Islet of Langerhans (tissue), 1 donor: ENCODE results near the gene TPM2.
A peak's percentile ranks its signal among the peaks of the same experiment; 100 is the strongest.

ENCODE experiments used
- FAIRE-seq: peaks from one replicate; lab custom pipeline; 2011; peaks lifted over from hg19 to GRCh38; lab: Jason Lieb, UNC

Gene TPM2

GRCh38 chr9:35674025-35674361, 15.7 kb downstream of the TPM2 start:
- FAIRE-seq: no peak

GRCh38 chr9:35673132-35674024, 16.3 kb downstream of the TPM2 start, which contains the start of gene CA9:
Gene CA9, plus strand, starts transcription at chr9:35673928. Its CDS starts 32 bp downstream, at chr9:35673960.
- FAIRE-seq: no peak

GRCh38 chr9:35669331-35670145, 20.2 kb downstream of the TPM2 start:
- peak; percentile 56 for FAIRE-seq

- FAIRE-seq: no peak
Measured at GRCh38 chr9:35667939-35668338, 21.8 kb downstream of the TPM2 start.

- FAIRE-seq: no peak
Measured at GRCh38 chr9:35666549-35666948, 23.2 kb downstream of the TPM2 start.

GRCh38 chr9:35666045-35666444, 23.7 kb downstream of the TPM2 start:
- FAIRE-seq: no peak

GRCh38 chr9:35665471-35665818, 24.3 kb downstream of the TPM2 start:
- no peak for FAIRE-seq

GRCh38 chr9:35664531-35665470, 24.9 kb downstream of the TPM2 start, which contains the start of gene ARHGEF39:
Gene ARHGEF39, minus strand, starts transcription at chr9:35665195. Its CDS starts 26 bp downstream, at chr9:35665169.
- no peak for FAIRE-seq

GRCh38 chr9:35662437-35662836, 27.3 kb downstream of the TPM2 start:
- FAIRE-seq: no peak

- no peak for FAIRE-seq
Measured at GRCh38 chr9:35661756-35662350, 27.9 kb downstream of the TPM2 start.

- no peak for FAIRE-seq
Measured at GRCh38 chr9:35660966-35661415, 28.7 kb downstream of the TPM2 start.

- FAIRE-seq: no peak
Measured at GRCh38 chr9:35659340-35659739, 30.4 kb downstream of the TPM2 start.

GRCh38 chr9:35658968-35659220, 30.8 kb downstream of the TPM2 start:
- FAIRE-seq: no peak

GRCh38 chr9:35658137-35658967, 31.4 kb downstream of the TPM2 start, which contains the start of gene CCDC107:
Gene CCDC107, plus strand, starts transcription at chr9:35658292. Its CDS starts 88 bp downstream, at chr9:35658380.
- no peak for FAIRE-seq

GRCh38 chr9:35657546-35658136, 32.1 kb downstream of the TPM2 start, which contains the start of gene RMRP:
Gene RMRP, minus strand, starts transcription at chr9:35658019.
- FAIRE-seq: peak; percentile 89

- no peak for FAIRE-seq
Measured at GRCh38 chr9:35656831-35657545, 32.7 kb downstream of the TPM2 start.

- no peak for FAIRE-seq
Measured at GRCh38 chr9:35656348-35656747, 33.4 kb downstream of the TPM2 start.

GRCh38 chr9:35653611-35654010, 36.1 kb downstream of the TPM2 start:
- no peak for FAIRE-seq

GRCh38 chr9:35652829-35653209, 36.9 kb downstream of the TPM2 start:
- FAIRE-seq: no peak
